GM15510 (cell line): ENCODE measurements around the gene PDCD6IP.

Experiments
- POLR2A ChIP-seq: IDR thresholded peaks from 3 replicates; pipeline ENCODE4 v1.6.1; 2011; ENCODE audit warnings: borderline replicate concordance; ENCODE audit not compliant: insufficient read length; ENCODE audit errors: extremely low read depth

Gene PDCD6IP

DNA sequence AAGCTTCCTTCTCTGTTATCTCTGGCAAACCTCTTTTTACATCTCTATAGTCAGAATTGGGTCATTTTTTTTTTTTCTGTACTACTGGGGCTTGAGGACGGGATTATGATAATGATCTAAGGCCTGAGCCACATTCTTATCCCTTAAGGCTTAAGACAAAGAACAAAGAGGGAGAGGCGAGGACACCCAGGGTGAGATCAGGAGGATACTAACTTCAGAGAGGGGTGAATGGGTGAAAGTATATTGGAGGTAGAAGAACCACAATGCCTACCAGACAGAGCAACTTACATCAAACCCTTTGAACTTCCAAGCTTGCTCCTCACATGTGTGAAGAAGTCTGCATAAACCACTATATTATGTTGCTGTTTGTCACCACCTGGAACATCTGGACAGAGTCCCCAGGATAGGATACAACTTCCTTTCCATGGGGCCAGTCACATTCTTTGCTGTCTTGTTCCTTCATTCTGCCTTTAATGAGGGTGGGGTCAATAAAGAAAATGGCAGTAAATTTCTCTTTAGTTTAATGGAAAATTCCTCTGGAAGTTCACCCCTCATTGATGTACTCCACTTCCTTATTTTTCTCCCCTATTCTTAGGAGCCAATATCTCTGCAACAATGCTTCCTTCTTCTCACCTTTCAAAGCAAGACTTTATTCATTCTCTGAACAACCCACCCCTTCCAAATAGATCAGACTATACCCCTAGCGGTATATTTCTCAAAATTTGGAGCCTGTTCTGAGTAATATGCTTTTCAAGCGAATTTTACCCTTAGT lies 9.1 kb upstream of the PDCD6IP start:
- TF ChIP-seq POLR2A = no peak

DNA sequence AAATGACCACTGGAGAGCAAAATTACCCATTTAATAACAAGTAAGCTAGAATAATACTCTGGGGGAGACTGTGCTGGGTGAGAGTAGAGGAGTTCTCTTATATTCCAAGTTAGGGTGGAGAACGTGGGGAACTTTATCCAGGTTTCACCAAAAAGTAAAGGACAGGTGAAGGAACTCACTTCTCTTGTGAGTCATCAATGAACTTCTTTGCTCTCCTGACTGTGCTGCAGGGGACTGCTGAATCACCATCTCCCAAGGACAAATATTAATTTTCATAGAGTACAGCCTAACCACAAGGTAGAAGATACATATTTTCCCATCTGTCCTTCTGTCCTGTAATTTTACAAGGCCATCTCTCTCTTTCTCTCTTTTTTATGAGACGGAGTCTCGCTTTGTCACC lies 8.3 kb upstream of the PDCD6IP start:
- no peak for TF ChIP-seq POLR2A

DNA sequence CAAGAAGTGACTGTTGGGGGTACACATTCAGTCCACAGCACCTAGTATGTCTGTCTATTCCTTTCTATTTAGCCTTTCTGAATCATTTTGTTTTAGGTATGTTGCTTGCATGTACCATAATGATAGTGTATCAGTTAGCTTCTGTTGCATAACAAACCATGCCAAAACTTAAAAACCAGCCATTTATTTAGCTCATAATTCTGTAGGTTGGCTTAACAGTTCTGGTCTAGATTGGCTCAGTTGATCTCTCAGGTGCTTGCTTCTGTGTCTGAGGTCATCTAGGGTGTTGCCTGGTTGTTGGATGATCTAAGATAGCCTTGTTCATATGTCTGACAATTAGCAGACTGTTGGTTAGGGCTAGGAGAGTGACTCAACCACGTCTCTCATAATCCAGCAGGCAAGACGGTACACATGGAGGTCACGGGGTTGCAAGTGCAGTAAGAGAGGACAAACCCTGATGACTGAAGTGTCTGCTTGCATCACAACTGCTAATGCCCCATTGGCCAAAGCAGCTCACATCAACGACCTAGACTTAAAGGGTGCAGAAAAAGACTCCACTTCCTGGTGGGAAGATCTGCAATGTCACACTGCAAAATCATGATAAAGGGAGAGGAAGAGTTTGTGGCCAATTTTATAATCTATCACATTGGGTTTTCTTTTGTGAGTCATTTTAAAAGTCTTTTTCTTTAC lies 6.8 kb upstream of the PDCD6IP start:
- TF ChIP-seq POLR2A = no peak

DNA sequence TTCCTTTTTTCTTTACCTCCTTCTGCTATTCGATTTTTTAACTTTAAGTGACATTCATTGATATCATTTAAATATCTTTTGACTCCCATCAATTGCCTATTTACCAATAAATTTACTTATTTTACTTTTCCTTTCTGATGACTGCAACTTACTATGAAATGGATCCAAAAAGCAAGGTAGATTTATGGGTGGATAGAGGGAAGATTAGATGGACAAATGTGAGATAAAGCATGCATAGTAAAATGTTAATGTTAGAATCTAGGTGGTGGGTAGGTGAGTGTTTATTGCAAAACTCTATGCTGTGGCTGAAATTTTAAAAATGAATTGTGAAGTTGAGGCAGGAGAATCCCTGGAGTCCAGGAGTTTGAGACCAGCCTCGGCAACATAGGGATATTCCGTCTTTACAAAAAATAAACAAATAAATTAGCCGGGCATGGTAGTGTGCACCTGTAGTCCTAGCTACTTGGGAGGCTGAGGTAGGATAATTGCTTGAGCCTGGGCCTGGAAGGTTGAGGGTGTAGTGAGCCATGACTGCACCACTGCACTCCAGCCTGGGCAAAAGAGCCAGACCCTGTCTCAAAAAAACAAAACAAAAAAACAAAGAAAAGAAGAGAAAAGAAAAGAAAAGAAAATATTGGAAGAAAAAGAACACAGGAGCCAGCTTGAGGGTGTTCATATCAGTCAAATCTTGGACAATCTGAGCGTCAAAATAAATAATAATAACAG lies 6.1 kb upstream of the PDCD6IP start:
- TF ChIP-seq POLR2A = no peak

DNA sequence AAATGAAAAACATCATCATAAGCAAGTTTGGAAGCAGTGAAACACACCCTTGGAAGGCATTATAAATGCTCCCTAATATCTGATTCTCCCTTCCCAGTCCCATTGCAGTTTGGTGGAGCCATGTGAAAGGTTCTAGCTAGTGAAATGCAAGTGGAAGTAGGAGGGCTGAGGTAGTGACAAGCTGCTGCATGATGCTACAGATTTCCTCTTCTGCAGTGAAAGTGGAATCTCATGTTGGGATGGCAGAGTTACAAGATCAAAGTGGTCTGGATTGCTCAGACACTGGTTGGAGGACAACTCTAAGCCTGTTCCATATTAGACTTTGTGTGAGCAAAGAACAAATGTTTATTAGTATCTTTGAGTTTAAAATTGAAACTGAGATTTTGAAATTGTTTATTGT lies 3.3 kb upstream of the PDCD6IP start:
- TF ChIP-seq POLR2A = no peak

DNA sequence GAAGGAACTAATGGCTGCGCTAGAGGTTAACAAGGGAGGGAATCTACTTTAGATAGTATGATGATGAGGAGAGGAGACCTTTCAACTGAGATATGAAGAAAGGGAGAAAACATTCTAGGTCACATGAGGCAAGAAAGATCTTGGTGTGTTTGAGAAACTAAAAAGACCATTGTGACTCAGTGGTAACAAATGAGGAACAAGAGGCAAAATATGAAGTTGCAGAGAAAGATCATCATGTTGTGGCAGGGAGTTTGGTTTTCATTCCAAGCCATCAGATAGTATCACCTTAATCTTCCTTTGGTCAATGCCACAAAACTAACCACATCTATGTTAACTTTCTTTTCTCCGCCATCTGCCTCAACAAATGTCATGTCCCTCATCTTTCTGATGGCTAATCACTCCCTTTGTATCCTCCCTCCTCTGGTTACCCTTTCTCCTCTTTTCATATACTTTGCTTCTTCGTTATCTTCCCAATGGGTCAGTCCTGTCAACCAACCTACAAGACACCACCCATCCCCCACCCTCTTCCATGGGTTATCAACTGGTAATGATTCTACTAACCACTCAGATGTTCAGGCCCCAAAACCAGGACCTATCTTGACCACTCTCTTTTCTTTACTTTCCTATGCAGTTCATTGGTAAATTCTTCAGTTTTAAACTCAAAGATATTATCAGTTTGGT lies 2.4 kb upstream of the PDCD6IP start:
- no peak for TF ChIP-seq POLR2A

DNA sequence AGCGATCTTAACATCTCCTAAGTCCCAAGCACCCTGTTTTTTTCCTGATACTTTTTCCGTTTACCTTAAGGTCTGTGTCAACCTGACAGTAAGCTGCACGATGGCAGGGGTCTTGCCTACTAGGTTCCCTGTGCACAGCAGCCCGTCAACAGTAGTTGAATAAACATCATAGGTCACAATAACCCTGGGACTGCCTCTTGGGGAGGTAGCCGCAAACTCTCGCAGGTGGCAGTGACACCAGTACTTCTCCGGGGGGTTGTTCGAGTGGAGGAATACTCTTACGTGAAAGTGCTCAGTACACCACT lies 365 bp upstream of the PDCD6IP start:
- no peak for TF ChIP-seq POLR2A

DNA sequence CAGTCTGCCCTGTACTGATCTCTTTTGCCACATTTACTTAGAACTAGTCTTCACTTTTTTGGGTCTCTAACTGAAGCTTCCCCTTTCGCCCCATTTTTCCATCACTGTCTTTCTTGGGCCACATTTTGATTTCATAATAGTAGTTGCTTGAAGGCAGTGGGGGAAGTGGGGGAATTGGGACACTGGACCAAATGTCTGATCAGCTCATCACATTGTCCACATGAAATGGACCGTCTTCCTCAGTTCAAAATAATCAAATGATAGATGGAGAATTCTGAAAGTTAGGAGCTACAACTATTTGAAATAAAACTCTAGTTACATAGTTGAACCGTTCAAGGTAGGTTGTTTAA lies 747 bp downstream of the PDCD6IP start:
- no peak for TF ChIP-seq POLR2A

DNA sequence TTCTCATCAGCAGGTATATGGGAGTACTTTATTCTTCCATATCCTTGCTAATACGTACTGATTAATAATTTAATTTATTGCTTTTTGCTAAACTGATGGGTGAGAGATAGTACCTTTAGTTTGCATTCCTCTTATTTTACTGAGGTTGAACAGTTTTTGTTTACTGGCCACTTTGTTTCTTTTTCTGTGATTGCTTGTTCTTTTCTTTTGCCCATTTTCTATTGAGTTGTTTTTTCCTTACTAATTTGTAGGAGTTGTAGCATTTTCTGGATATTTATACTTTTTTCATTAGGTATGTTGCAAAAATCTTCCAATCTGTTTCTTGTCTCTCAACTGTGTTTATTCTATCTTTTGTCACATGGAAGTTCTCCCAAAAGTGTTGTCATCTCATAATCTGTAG lies 4.8 kb downstream of the PDCD6IP start:
- no peak for TF ChIP-seq POLR2A

DNA sequence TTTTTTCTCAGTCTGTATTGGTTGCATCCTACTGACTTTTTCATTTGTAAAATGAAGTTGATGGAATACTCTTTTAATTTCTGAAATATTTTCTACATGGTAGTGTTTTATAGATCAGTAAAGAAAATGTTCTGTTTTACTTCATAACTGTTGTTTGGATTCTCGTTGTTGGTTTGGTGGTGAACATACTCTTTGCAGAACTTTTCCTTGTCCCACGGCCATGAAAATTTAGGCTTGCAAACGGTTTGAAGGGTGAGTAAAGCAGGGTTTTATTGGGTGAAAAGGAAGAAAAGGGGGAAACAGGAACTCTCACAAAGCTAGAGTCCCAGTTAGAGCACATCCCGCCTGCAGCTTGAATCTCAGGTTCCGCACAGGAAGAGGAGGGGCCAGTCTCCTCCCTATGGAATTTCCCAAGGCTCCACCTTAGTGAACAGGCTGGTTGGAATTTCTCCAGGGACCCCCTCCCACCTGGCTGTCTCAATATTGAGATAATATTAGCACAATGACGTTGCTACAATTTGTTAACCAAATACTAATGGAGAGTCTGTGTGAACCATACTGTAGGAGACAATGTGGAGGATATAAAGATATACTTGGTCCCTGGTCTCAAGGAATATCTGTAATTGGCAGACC lies 5.6 kb downstream of the PDCD6IP start:
- TF ChIP-seq POLR2A = no peak

DNA sequence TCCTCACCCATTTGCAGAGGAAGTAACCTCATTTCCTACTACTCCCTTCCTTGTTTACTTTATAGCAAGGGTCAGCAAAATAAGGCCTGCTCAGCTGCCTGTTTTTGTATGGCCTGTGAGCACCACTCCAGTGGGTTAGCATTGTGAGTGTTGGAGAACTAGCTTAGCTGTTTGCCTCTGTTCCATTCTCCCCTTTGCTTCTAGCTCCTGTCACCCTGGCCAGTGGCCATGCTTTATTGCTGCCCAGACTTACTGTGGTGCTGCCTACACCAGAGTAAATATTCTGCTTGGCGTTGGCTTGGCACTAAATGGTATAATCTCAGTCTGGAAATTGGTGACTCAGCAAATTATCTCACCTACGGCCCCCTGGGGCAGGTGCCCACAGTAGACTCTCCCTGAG lies 8.8 kb downstream of the PDCD6IP start:
- TF ChIP-seq POLR2A = no peak

DNA sequence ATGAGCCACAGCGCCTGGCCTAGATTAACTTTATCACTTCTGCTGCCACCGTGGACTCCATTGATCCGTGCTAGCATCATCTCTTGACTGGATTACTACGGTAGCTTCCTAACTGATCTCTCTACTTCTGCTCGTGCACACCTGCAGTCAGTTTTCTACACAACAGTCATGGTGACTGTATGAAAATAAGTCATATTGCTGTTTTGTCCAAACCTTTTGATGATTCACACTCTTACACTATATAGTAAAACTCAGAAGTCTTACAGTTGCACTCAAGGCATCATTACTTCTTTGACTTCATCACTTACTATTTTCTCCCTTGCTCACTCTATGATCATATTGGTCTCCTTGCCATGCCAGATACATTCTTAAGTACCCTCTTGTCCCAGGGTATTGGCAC lies 10.1 kb downstream of the PDCD6IP start:
- TF ChIP-seq POLR2A = no peak

DNA sequence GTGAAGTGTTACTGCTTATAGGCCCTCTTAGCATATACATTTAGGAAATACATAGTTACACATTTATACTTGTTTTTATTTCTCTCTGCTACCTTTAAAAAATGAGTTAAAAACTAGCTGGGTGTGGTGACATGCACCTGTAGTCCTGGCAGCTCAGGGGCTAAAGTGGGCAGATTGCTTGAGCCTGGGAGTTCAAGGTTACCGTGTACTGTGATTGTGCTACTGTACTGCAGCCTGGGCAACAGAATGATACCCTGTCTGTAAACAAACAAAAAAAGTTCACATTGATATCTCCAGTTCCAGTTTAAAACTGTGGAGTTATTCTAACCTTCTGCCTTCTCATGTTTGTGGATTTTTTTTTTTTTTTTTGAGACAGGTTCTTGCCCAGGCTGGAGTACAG lies 12.1 kb downstream of the PDCD6IP start:
- no peak for TF ChIP-seq POLR2A

DNA sequence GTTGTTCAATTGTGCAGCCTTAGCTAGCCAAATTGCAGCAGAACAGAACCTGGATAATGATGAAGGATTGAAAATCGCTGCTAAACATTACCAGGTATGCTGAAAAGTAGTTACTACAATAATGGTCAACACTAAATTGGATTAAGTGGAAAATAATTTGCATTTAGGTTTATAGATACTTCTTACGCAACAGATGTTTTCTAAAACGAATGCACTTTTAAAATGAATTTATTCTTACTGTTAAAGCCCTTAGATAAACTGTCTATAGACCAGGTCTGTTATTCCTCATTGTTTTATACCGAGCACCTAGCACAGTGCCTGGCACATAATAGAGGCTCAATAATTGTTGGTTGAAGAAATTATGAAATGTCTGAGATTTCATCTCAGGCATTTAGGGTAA lies 23.6 kb downstream of the PDCD6IP start:
- no peak for TF ChIP-seq POLR2A

DNA sequence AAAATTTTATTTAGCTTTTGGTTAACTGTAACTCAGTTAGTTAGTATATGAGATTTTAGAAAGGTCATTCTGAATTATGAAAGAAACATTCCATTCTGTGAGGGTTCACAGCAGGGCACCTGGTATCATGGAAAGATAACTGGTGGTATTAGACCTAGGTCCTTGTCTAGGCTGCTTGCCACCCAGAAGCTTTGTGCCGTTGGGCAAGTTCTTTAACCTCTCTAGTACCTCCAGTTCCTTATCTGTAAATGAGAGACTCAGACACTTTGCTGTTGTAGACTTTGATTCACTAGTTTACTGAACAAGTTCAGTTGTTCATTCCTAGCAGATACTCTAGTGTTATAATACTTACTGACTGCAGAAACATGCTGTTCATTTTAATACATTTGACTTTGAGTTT lies 25.4 kb downstream of the PDCD6IP start:
- TF ChIP-seq POLR2A = no peak
